ENCODE results near the gene SNX11.

The SNX11 gene

GRCh38 chr17:48162306-48162934, 54.9 kb downstream of the SNX11 start:
- no peak for DNase-seq (ENCODE audit: low spot score)

GRCh38 chr17:48162946-48163506, 55.5 kb downstream of the SNX11 start:
- DNase-seq (ENCODE audit: low spot score): no peak

- no peak for DNase-seq (ENCODE audit: low spot score)
These were observed 56.2 kb downstream of the SNX11 start for GRCh38 chr17:48163809-48164208.

GRCh38 chr17:48169926-48170325, 62.4 kb downstream of the SNX11 start:
- no peak for DNase-seq (ENCODE audit: low spot score)
